CD4-positive, alpha-beta T cell treated with Interleukin-17A for 1 hour (primary cell): ENCODE results near the gene CXCL9.
A peak's percentile ranks its signal among the peaks of the same experiment; 100 is the strongest.
"Not testable (repeated sequence)": the region's sequence is repeated elsewhere in the genome, so short reads cannot be mapped to it uniquely, and the experiment has no call there.

Experiments
- DNase-seq: peaks from one replicate; pipeline ENCODE4 v3.0.0-alpha.2; 2020

The CXCL9 gene

DNA sequence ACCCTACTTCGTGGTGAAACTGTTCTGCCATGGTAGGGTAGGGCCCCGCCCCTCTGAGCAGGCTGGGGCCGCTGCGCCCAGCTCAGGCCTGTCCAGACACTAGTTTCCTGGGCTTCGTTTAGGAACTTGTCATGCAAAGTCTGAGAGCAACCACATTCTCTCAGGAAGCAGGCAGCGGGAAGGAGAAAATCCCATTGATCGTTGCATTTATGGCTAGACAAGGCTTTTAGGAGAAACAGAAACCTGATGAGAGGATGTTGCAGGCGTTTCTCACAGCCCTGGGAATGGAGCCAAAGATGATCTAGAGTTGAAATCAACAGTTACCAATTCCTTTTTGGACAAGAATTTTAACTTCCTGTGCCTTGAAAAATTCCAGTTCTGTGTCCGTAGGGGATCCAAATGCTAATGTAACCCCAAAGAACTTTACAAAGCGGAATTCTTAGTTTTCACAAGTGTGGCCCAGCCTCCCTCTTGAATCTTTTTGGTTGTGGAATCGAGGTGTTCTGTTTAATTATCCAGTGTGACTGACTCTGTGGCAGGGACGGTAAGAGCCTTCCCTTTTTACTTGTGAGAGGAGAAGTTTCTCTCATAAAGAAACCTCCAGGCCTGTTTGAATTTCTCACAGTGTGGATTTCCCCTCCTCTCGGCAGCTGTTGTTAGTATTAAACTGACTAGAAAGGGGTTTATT lies 4.5 kb upstream of the CXCL9 start:
- DNase-seq: no peak

- no peak for DNase-seq
Measured at GRCh38 chr4:76011018-76011670, 3.8 kb upstream of the CXCL9 start.

DNA sequence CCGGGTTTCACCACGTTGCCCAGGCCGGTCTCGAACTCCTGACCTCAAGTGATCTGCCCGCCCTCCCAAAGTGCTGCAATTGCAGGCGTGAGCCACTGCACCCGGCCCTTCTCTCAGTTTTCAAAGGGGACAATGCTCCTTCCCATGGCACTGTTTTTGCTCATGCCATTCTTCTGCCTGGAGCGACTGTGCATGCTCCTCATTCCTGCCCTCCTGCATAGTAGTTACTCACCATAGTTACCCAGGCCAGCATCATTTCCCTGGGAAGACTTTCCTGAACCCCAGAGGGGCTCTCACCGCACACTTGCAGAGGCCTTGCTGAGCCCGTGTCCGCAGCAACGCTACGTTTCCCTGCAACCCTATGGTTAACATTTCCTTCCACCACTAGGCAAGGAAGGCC lies 3.3 kb upstream of the CXCL9 start:
- no peak for DNase-seq

DNA sequence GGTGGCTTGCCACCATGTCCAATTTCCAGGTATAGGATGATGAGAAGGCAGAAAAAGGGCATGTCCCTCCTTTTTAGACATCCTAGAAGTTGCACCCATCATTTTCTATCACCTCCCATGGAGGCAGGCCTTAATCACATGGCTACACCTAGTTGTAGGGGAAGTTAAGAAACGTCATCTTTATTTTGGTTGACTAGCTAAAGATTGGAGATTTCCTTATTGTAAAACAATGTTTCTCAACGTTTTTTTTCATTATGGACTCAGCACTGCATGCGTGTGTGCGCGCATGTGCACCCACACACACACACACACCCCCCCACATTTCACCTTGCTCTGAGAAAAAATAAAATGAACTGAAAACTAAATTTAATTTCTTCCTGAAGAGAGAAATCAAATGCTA lies 2.0 kb upstream of the CXCL9 start:
- DNase-seq: no peak

- DNase-seq: no peak
Measured at GRCh38 chr4:76003620-76004019, 3.7 kb downstream of the CXCL9 start.

GRCh38 chr4:76003035-76003434 lies 4.3 kb downstream of the CXCL9 start:
- DNase-seq: no peak

- no peak for DNase-seq
Measured at GRCh38 chr4:76002176-76002575, 5.1 kb downstream of the CXCL9 start.

- DNase-seq: no peak
Measured at GRCh38 chr4:76001700-76002099, 5.6 kb downstream of the CXCL9 start.

GRCh38 chr4:76000279-76000678 lies 7.0 kb downstream of the CXCL9 start:
- DNase-seq: no peak

DNA sequence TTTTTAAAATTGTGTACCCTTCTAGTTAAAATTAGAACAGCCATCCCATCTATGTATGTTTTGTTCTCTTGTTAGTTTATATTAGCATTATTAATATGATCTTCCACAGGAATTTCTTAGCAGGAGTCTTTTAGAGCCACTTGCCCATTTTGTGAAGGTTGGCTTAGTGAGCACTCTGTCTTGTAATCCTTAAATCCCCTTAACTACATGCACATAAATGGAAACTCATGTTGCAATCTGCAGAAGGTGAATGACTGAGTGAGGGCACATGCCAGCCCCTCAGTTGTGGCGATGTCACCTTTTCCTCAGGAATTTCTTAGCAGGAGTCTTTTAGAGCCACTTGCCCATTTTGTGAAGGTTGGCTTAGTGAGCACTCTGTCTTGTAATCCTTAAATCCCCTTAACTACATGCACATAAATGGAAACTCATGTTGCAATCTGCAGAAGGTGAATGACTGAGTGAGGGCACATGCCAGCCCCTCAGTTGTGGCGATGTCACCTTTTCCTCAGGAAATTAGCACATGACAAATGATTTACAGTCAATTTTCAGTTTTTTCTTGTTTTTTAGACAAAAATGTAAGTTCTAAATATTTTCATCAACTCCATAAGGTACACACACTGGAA lies 8.7 kb downstream of the CXCL9 start:
- DNase-seq: not testable (repeated sequence)

DNA sequence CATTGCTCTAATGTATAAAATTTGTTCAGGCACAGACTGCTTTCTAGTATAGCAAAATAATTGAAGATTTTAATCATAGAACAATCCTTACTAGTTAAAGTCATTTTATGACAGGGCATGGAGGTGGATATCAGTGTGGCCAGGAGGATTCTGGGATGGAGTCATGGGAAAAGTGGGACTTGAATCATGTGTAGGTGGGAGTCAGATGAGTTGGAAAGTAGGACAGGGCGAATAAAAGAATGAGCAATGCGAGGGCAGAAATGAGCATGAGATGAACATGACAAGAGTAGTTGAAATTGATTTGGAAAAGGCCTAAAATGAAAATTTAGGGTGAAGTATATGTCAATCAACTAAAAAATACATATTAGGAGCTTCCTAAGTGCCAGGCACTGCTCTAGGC lies 9.4 kb downstream of the CXCL9 start:
- no peak for DNase-seq

DNA sequence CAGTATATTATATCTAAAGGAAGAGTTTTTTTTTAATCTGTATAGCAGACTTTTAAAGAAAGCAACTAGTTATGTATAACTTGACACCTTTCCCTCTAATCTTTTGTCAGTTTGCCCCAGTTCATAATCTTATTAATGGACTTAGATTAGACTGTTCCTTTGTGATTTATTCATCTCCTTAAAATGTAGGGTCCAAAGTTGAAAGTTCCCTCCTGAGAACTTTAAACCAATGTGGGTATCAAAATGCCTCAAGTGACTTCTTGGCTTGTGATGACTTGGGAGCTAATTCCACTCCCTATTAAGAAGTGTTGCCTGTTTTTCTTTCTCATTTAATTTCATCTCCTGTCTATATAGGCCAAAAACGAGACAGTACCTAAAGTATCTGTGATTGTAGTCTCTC lies 10.2 kb downstream of the CXCL9 start:
- no peak for DNase-seq

DNA sequence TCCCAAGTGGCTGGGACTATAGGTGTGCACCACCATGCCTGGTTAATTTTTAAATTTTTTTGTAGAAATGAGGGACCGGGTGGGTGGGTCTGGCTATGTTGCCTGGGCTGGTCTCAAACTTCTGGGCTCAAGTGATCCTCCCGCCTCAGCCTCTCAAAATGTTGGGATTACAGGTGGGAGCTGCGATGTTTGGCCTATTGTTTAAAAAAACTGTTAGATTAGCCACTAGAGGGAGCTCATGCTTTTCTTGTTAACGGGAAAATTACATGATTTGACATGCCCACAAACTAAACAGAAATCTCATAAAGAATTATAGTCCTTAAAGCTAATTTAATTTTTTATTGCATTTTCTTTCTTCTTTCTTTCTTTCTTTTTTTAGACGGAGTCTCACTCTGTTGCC lies 11.6 kb downstream of the CXCL9 start:
- peak; percentile 65 for DNase-seq

DNA sequence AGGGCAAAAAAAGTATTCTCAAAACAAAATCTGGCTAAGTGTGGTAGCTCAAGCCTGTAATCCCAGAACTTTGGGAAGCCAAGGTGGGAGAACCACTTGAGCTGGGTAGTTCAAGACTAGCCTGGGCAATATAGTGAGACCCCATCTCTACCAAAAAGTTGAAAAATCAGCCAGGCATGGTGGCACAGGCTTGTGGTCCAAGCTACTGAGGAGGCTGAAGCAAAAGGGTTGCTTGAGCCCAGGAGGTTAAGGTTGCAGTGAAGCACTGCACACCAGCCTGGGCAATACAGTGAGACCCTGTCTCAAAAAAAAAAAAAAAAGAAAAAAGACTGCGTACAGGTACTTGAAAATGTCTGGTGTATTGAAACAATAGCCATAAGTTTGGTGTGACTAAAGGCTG lies 14.8 kb downstream of the CXCL9 start:
- DNase-seq: no peak

DNA sequence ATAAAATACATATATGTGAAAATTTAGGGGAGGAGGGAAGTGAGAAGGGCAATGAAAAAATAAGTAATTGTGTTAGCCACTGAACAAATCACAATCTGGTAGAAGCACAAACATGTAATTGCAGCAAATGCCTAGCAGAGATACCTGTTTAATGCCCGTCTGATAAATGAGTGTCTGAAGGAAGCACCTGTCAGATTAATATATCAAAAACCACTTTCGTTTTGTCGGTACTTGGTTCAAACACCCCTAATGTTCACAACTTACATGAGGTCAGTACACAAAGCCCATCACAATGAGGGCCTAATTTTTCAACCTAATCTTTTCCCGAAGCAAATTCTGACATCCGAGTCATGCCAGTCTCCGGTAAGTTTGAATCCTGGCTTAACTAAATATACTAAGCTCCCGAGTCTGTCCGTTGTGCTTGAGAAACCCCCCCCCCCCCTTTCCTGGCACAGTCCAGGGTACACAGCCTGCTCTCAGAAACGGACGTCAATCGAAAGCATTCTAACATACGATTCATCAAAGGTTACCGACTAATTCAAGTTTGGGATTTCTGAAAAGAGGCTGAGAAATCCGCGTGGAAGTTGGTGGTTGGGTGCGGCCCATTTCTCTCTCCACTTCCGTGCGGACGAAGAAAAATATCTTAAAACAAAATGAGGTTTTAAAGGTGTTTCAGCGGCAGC lies 17.3 kb downstream of the CXCL9 start:
- DNase-seq: peak; percentile 14

DNA sequence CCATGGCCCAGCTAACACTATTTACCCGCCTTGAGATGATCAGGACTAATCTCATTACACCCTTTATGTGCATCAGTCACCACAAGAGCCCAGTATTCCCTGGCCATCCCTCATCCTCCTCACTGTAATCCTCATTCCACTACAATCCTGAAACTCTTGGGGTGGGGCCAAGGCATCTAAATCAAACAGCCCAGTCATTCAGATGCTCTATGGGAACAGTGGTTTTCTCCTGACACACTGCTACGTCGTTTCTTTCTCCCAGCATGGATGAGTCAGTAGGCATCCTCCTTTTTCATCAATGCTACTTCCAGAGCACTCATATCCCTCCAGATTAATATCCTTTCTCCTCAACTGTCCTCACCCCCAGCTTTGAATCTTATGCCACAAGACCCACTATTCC lies 22.2 kb downstream of the CXCL9 start:
- DNase-seq: no peak

GRCh38 chr4:75980576-75980975 lies 26.7 kb downstream of the CXCL9 start:
- no peak for DNase-seq

DNA sequence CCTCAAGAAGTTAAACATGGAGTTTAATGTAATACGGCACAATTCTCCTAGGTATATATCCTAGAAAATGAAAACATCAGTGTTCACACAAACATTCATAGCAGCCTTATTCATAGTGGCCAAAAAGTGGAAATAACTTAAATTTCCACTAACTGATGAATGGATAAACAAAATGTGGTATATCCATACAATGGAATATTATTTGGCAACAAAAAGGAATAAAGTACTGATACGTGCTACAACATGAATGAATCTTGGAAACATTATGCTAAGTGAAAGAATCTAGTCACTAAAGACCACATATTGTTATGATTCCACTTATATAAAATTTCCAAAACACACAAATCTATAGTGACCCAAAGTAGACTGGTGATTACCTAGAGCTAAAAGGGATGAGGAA lies 31.1 kb downstream of the CXCL9 start:
- DNase-seq: no peak

GRCh38 chr4:75973766-75974165 lies 33.5 kb downstream of the CXCL9 start:
- no peak for DNase-seq

DNA sequence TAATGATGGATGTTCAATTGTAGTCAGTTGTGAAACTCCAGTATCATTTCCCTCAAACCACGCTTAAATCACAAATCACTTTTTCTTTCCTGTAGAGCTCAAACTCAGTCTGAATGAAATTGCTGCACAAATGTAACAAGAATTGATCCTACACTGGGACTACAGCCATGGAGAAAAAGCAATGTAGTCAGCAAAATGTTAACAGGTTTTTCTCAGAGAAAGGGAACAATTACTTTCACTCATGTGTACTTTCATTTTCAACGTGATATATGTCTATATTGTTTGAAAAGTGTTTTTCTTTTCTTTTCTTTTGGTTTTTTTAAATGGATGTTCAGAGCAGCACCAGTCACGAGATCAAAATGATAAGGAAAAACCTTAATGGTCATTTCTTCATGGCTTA lies 39.2 kb downstream of the CXCL9 start:
- no peak for DNase-seq

- no peak for DNase-seq
Measured at GRCh38 chr4:75963558-75963957, 43.8 kb downstream of the CXCL9 start.

- not testable (repeated sequence) for DNase-seq
Measured at GRCh38 chr4:75962072-75962471, 45.2 kb downstream of the CXCL9 start.

GRCh38 chr4:75958546-75958945 lies 48.8 kb downstream of the CXCL9 start:
- not testable (repeated sequence) for DNase-seq

GRCh38 chr4:75954811-75955210 lies 52.5 kb downstream of the CXCL9 start:
- DNase-seq: not testable (repeated sequence)
